SIG-M5 treated with dmso at 0.1 percent for 504 hours (cell line): ENCODE results near the gene MYBL2.
"Not testable (repeated sequence)": the region's sequence is repeated elsewhere in the genome, so short reads cannot be mapped to it uniquely, and the experiment has no call there.

Experiments
- DNase-seq: peaks from one replicate; lab custom pipeline; 2025; ENCODE audit not compliant: unreplicated experiment; lab: John Stamatoyannopoulos, UW

Gene MYBL2

GRCh38 chr20:43749734-43750294 is 82.9 kb downstream of the MYBL2 start:
- DNase-seq = peak; percentile 26

- DNase-seq = no peak
These were observed 83.9 kb downstream of the MYBL2 start for GRCh38 chr20:43750774-43751166.

- DNase-seq = peak; percentile 50
These were observed 84.5 kb downstream of the MYBL2 start for GRCh38 chr20:43751167-43752050.

GRCh38 chr20:43752051-43752360 is 85.1 kb downstream of the MYBL2 start:
- no peak for DNase-seq

- peak; percentile 86 for DNase-seq
These were observed 85.8 kb downstream of the MYBL2 start for GRCh38 chr20:43752561-43753301.

GRCh38 chr20:43755390-43755789 is 88.5 kb downstream of the MYBL2 start:
- peak; percentile 55 for DNase-seq

- DNase-seq = no peak
These were observed 88.9 kb downstream of the MYBL2 start for GRCh38 chr20:43755851-43756250.

- not testable (repeated sequence) for DNase-seq
These were observed 91.0 kb downstream of the MYBL2 start for GRCh38 chr20:43757888-43758287.

GRCh38 chr20:43761386-43762340 is 94.7 kb downstream of the MYBL2 start:
- DNase-seq = no peak

GRCh38 chr20:43762911-43763310 is 96.0 kb downstream of the MYBL2 start:
- DNase-seq = no peak

- DNase-seq = no peak
These were observed 99.0 kb downstream of the MYBL2 start for GRCh38 chr20:43765916-43766315.
